WTC11 (cell line): ENCODE measurements around the gene PHACTR3.

Source experiments
- ATF2 ChIP-seq: sonication (generic); formaldehyde crosslinking; IDR thresholded peaks from 2 replicates; pipeline ENCODE4 v1.8.1; 2022; ENCODE audit warnings: low read depth, missing genetic modification reagents, borderline replicate concordance
- CDX4 ChIP-seq: fragments of 250-450 bp; sonication (Bioruptor Pico); IDR thresholded peaks from 2 replicates; pipeline ENCODE4 v1.9.0; 2021; ENCODE audit warnings: moderate library complexity, mild to moderate bottlenecking, inconsistent platforms, borderline replicate concordance
- CTCF ChIP-seq: fragments of 200-600 bp; IDR thresholded peaks from 2 replicates; pipeline ENCODE4 v1.8.0; 2022; ENCODE audit warnings: antibody characterized with exemption
- E2F4 ChIP-seq: sonication (generic); formaldehyde crosslinking; IDR thresholded peaks from 2 replicates; pipeline ENCODE4 v1.8.1; 2022; ENCODE audit warnings: low read depth, mild to moderate bottlenecking, moderate library complexity, missing genetic modification reagents, borderline replicate concordance
- E2F5 ChIP-seq: sonication (generic); formaldehyde crosslinking; IDR thresholded peaks from 2 replicates; pipeline ENCODE4 v1.8.1; 2022; ENCODE audit warnings: mild to moderate bottlenecking, moderate library complexity, missing genetic modification reagents
- GABPB1 ChIP-seq: sonication (generic); formaldehyde crosslinking; IDR thresholded peaks from 2 replicates; pipeline ENCODE4 v1.8.1; 2023; ENCODE audit warnings: mild to moderate bottlenecking, missing genetic modification reagents
- HMGA2 ChIP-seq: fragments of 250-450 bp; sonication (Bioruptor Pico); IDR thresholded peaks from 2 replicates; pipeline ENCODE4 v1.4.0; 2021; ENCODE audit warnings: mild to moderate bottlenecking, moderate library complexity
- HMGXB4 ChIP-seq: sonication (generic); formaldehyde crosslinking; IDR thresholded peaks from 2 replicates; pipeline ENCODE4 v1.8.1; 2023; ENCODE audit warnings: mild to moderate bottlenecking, moderate library complexity, missing genetic modification reagents
- KAT7 ChIP-seq: sonication (generic); formaldehyde crosslinking; IDR thresholded peaks from 2 replicates; pipeline ENCODE4 v1.8.1; 2023; ENCODE audit warnings: missing genetic modification reagents, mild to moderate bottlenecking, borderline replicate concordance
- MAX ChIP-seq: sonication (generic); formaldehyde crosslinking; IDR thresholded peaks from 2 replicates; pipeline ENCODE4 v1.8.0; 2022; ENCODE audit warnings: mild to moderate bottlenecking, missing genetic modification reagents
- RELA ChIP-seq: sonication (generic); formaldehyde crosslinking; IDR thresholded peaks from 2 replicates; pipeline ENCODE4 v1.8.1; 2022; ENCODE audit warnings: missing genetic modification reagents, mild to moderate bottlenecking, borderline replicate concordance

GRCh38 chr20:59561228-59561605, 43.1 kb upstream of the PHACTR3 start:
- TF ChIP-seq CTCF (no peak), HMGA2 (CRISPR knock-in tag) (no peak), GABPB1 (CRISPR knock-in tag) (no peak), ATF2 (CRISPR knock-in tag) (no peak), KAT7 (no peak), E2F4 (CRISPR knock-in tag) (no peak), MAX (CRISPR knock-in tag) (no peak), HMGXB4 (CRISPR knock-in tag) (no peak), RELA (CRISPR knock-in tag) (no peak), CDX4 (no peak), E2F5 (CRISPR knock-in tag) (no peak)
